OCI-LY7 (cell line): ENCODE data around the gene ELMO1.

Experiments used
- CTCF ChIP-seq: fragments of 200-600 bp; sonication (generic); conservative IDR thresholded peaks from 2 replicates; pipeline ENCODE4 v1.5.1; 2014; ENCODE audit warnings: mild to moderate bottlenecking, antibody characterized with exemption, low read length, moderate library complexity, mixed read lengths
- EZH2phosphoT487 ChIP-seq: fragments of 200-600 bp; sonication (generic); IDR thresholded peaks from 2 replicates; pipeline ENCODE4 v1.6.1; 2018; ENCODE audit warnings: low read depth, borderline replicate concordance, mild to moderate bottlenecking, mixed run types, antibody characterized with exemption, low read length, moderate library complexity, mixed read lengths

DNA sequence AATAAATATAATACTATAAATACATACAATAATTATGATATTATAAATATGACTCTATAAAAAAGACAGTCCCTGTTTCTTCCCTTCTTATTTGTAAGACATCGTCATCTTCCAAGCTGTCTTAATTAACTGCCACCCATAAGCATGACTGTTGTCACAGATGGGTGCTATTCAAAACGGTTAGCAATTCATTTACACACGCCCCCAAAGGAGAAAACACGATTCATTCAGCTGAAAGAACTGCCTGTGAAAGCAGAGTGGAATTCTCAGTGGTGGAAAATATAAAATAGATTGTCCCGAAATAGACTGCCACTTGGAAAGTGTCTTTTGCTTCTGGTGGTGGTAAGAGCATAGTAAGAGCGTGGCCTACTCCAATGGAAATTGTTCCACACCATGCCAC is 48.9 kb upstream of the ELMO1 start:
- TF ChIP-seq CTCF (no peak), EZH2phosphoT487 (no peak)
